IPS-NIHi7 (cell line): ENCODE measurements around the gene SH3GL1.

Experiments used
- DNase-seq: peaks from one replicate; pipeline ENCODE4 v3.0.0; 2012; ENCODE audit warnings: mixed read lengths; ENCODE audit errors: extremely low spot score

SH3GL1 gene

GRCh38 chr19:4319067-4319718 is 81.2 kb downstream of the SH3GL1 start:
- no peak for DNase-seq

- no peak for DNase-seq
These were observed 81.9 kb downstream of the SH3GL1 start for GRCh38 chr19:4318460-4318859.

GRCh38 chr19:4316956-4317355 is 83.4 kb downstream of the SH3GL1 start:
- DNase-seq, result no peak

DNA sequence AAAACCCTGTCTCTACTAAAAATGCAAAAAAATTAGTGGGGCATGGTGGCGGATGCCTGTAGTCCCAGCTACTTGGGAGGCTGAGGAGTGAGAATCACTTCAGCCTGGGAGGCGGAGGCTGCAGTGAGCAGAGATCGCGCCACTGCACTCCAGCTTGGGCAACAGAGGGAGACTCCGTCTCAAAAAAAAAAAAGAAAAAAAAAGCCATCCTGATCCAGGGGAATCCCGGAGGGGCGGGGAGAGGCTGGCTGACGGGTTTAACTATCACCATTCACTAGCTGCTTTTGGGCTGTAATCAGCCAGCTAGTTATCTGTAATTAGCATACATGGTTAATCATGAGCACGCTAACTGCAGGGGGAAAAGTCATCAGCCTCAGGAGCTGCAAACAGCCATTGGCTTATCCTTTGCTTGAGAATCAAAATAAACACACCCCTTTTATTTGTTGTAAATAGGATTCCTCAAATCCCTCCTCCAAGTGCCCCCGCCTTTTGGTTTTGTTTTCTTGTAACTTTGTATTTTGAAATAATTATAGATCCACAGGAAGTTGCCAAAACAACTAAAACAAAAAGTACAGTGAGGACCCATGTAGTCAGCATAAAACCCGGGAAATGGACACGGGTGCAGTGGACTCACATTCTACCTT is 86.4 kb downstream of the SH3GL1 start:
- no peak for DNase-seq
